HFF-Myc (cell line): ENCODE data around the gene ASB7.

Experiments used
- DNase-seq: peaks from one replicate; pipeline ENCODE4 v3.0.0-alpha.2; 2011; ENCODE audit warnings: low read depth; ENCODE audit errors: extremely low read depth
- H3K4me3 ChIP-seq: replicated peaks from 2 replicates; pipeline ENCODE4 v1.5.1; 2011; ENCODE audit warnings: low read depth, mild to moderate bottlenecking, control low read depth, low read length
- CTCF ChIP-seq: IDR thresholded peaks from 2 replicates; pipeline ENCODE4 v1.5.1; 2012; ENCODE audit warnings: mild to moderate bottlenecking, low read depth, low read length, control low read depth; ENCODE audit errors: missing control alignments

ASB7 gene

GRCh38 chr15:100595964-100596363 is 6.4 kb upstream of the ASB7 start:
- no peak overlapping the region for H3K4me3 ChIP-seq
- no peak for DNase-seq
- no peak for TF ChIP-seq CTCF

GRCh38 chr15:100596792-100597191 is 5.6 kb upstream of the ASB7 start:
- no peak overlapping the region for H3K4me3 ChIP-seq
- no peak for TF ChIP-seq CTCF

GRCh38 chr15:100597862-100598261 is 4.5 kb upstream of the ASB7 start:
- TF ChIP-seq CTCF, result no peak
- no peak overlapping the region for H3K4me3 ChIP-seq
- DNase-seq, result no peak

More at GRCh38 chr15:100596792-100597191, 5.6 kb upstream of the ASB7 start:
- no peak for DNase-seq

GRCh38 chr15:100598655-100599054 is 3.7 kb upstream of the ASB7 start:
- no peak for DNase-seq
- no peak for TF ChIP-seq CTCF
- no peak overlapping the region for H3K4me3 ChIP-seq

GRCh38 chr15:100601163-100601562 is 1.2 kb upstream of the ASB7 start:
- no peak for DNase-seq
- TF ChIP-seq CTCF, result no peak
- H3K4me3 ChIP-seq, result peak overlapping the region; percentile 90

GRCh38 chr15:100601617-100602063 is 749 bp upstream of the ASB7 start:
- DNase-seq, result no peak
- H3K4me3 ChIP-seq, result peak overlapping the region; percentile 90
- no peak for TF ChIP-seq CTCF

GRCh38 chr15:100602823-100603393 is 519 bp downstream of the ASB7 start:
- peak overlapping the region; percentile 90 for H3K4me3 ChIP-seq
- no peak for DNase-seq
- TF ChIP-seq CTCF, result no peak
